ENCODE data around the gene PARD3B. TPM values are rescaled to one million over a fixed set of nuclear protein-coding genes. Genes with fewer than 3 reads are reported as not detected.

Gene PARD3B
- total RNA-seq, 4 donors from 2014 or later = 6.5 to 17.3 (median 12.7) TPM

- H3K4me3 ChIP-seq (ENCODE audit: low read depth, poor library complexity, severe bottlenecking) = no peak overlapping the region
- 78 to 79% methylated on average over 3 of the region's 3 CpGs for WGBS, 2 donors
- TF ChIP-seq CTCF (IDR thresholded peaks at IDR 0.05) (no peak), POLR2A (IDR thresholded peaks at IDR 0.05) (no peak)
- intact Hi-C loops (cut with DNase I; ENCODE audit: low total_unique reads) = no loop called here
- DNase-seq (ENCODE audit: low spot score in 2 of 2) = no peak
These were observed 402.9 kb downstream of the PARD3B start for GRCh38 chr2:204948024-204948763.

- no peak overlapping the region for H3K4me3 ChIP-seq (ENCODE audit: low read depth, poor library complexity, severe bottlenecking)
- intact Hi-C loops (cut with DNase I; ENCODE audit: low total_unique reads) = no loop called here
- 91 to 92% methylated on average over 1 of the region's 1 CpG for WGBS, 2 donors
- TF ChIP-seq POLR2A (IDR thresholded peaks at IDR 0.05) = no peak
- no peak for TF ChIP-seq CTCF (IDR thresholded peaks at IDR 0.05)
- DNase-seq (ENCODE audit: low spot score in 2 of 2) = no peak
These were observed 403.5 kb downstream of the PARD3B start for GRCh38 chr2:204948822-204949221.

GRCh38 chr2:204950695-204951346 lies 405.5 kb downstream of the PARD3B start:
- TF ChIP-seq POLR2A (IDR thresholded peaks at IDR 0.05) (no peak), CTCF (IDR thresholded peaks at IDR 0.05) (no peak)
- no peak for DNase-seq (ENCODE audit: low spot score in 2 of 2)
- no peak overlapping the region for H3K4me3 ChIP-seq (ENCODE audit: low read depth, poor library complexity, severe bottlenecking)
- intact Hi-C loops (cut with DNase I; ENCODE audit: low total_unique reads) = no loop called here
- WGBS, 2 donors = 94 to 96% methylated on average over 2 of the region's 2 CpGs

GRCh38 chr2:204958371-204958770 lies 413.1 kb downstream of the PARD3B start:
- no peak for DNase-seq (ENCODE audit: low spot score in 2 of 2)
- intact Hi-C loops (cut with DNase I; ENCODE audit: low total_unique reads) = no loop called here
- TF ChIP-seq POLR2A (IDR thresholded peaks at IDR 0.05) (no peak), CTCF (IDR thresholded peaks at IDR 0.05) (no peak)
- no peak overlapping the region for H3K4me3 ChIP-seq (ENCODE audit: low read depth, poor library complexity, severe bottlenecking)
- whole genome bisulfite sequencing, 2 donors = 52 to 54% methylated on average over 1 of the region's 1 CpG

GRCh38 chr2:204964414-204964813 lies 419.1 kb downstream of the PARD3B start:
- 96 to 98% methylated on average over 3 of the region's 3 CpGs for WGBS, 2 donors
- no peak for DNase-seq (ENCODE audit: low spot score in 2 of 2)
- no peak overlapping the region for H3K4me3 ChIP-seq (ENCODE audit: low read depth, poor library complexity, severe bottlenecking)
- intact Hi-C loops (cut with DNase I; ENCODE audit: low total_unique reads) = no loop called here
- TF ChIP-seq POLR2A (IDR thresholded peaks at IDR 0.05) = no peak
- no peak for TF ChIP-seq CTCF (IDR thresholded peaks at IDR 0.05)

All from lower leg skin (tissue), 4 donors.